PC-3 (cell line): ENCODE measurements around the gene FGGY. TPM values are rescaled to one million over a fixed set of nuclear protein-coding genes. Genes with fewer than 3 reads are reported as not detected.

Source experiments
- ATAC-seq: fragments of 200-7000 bp; cut with Tn5 transposase; 2 replicates; pipeline ENCODE4 v1.9.1; 2020; ENCODE audit warnings: mild to moderate bottlenecking, moderate library complexity
- BruUV-seq: library from RNA; stranded (reverse); fragments of 400-500 nt; replicated peaks from 2 replicates; lab custom pipeline; 2021; lab: Mats Ljungman, UMichigan
- CTCF ChIA-PET: fragments of 300-600 bp; sonication (Branson Sonifier 250); formaldehyde crosslinking; loops from one replicate; lab custom pipeline; 2022; ENCODE audit warnings: antibody characterized with exemption; lab: Charles Lee
- POLR2A ChIA-PET: fragments of 300-600 bp; sonication (Branson Sonifier 250); formaldehyde crosslinking; loops from one replicate; lab custom pipeline; 2022; ENCODE audit warnings: antibody characterized with exemption; ENCODE audit not compliant: unreplicated experiment; lab: Charles Lee
- DNase-seq: peaks from one replicate; pipeline ENCODE4 v3.0.0-alpha.2; 2015
- H2AFZ ChIP-seq: fragments of 300-600 bp; sonication (generic); 2 replicates; pipeline ENCODE4 v1.6.0; 2016; ENCODE audit warnings: antibody characterized with exemption, low read length
- H3F3A ChIP-seq: fragments of 300-600 bp; sonication (generic); one replicate; pipeline ENCODE4 v1.6.0; 2017; ENCODE audit warnings: antibody characterized with exemption, low read length, control low read depth, mild to moderate bottlenecking; ENCODE audit not compliant: unreplicated experiment
- H3K27ac ChIP-seq: fragments of 300-600 bp; sonication (generic); 2 replicates; pipeline ENCODE4 v1.5.1; 2016; ENCODE audit warnings: mild to moderate bottlenecking, low read length
- H3K27me3 ChIP-seq: fragments of 300-600 bp; sonication (generic); 2 replicates; pipeline ENCODE4 v1.6.1; 2016; ENCODE audit warnings: low read length, mixed read lengths
- H3K36me3 ChIP-seq: fragments of 300-600 bp; sonication (generic); 2 replicates; pipeline ENCODE4 v1.6.1; 2016; ENCODE audit warnings: low read depth, mixed run types, low read length, mixed read lengths
- H3K4me1 ChIP-seq: fragments of 300-600 bp; sonication (generic); 2 replicates; pipeline ENCODE4 v1.5.1; 2016; ENCODE audit warnings: low read length; ENCODE audit not compliant: insufficient read depth
- H3K4me2 ChIP-seq: fragments of 300-600 bp; sonication (generic); 2 replicates; pipeline ENCODE4 v1.6.0; 2016; ENCODE audit warnings: low read length
- H3K4me3 ChIP-seq: fragments of 300-600 bp; sonication (generic); 2 replicates; pipeline ENCODE4 v1.5.1; 2016; ENCODE audit warnings: mild to moderate bottlenecking, low read length, mixed read lengths
- H3K79me2 ChIP-seq: fragments of 300-600 bp; sonication (generic); 2 replicates; pipeline ENCODE4 v1.6.1; 2017; ENCODE audit warnings: low read length, mixed read lengths
- H3K9ac ChIP-seq: fragments of 300-600 bp; sonication (generic); 2 replicates; pipeline ENCODE4 v1.6.0; 2016; ENCODE audit warnings: mild to moderate bottlenecking, low read length
- H3K9me2 ChIP-seq: fragments of 300-600 bp; sonication (generic); replicated peaks from 2 replicates; pipeline ENCODE4 v1.6.1; 2016; ENCODE audit warnings: mixed run types, low read length, mixed read lengths
- H3K9me3 ChIP-seq: fragments of 300-600 bp; sonication (generic); 2 replicates; pipeline ENCODE4 v1.6.1; 2016; ENCODE audit warnings: low read length, mixed read lengths
- H4K20me1 ChIP-seq: fragments of 300-600 bp; sonication (generic); 2 replicates; pipeline ENCODE4 v1.6.1; 2016; ENCODE audit warnings: low read length, mixed read lengths
- CTCF ChIP-seq: fragments of 300-600 bp; sonication (generic); conservative IDR thresholded peaks from 2 replicates; pipeline ENCODE4 v1.5.1; 2017; ENCODE audit warnings: antibody characterized with exemption, low read depth, mild to moderate bottlenecking, low read length
- EZH2 ChIP-seq: fragments of 300-600 bp; sonication (generic); IDR thresholded peaks from one replicate; pipeline ENCODE4 v1.6.1; 2017; ENCODE audit warnings: antibody characterized with exemption, mild to moderate bottlenecking, low read length; ENCODE audit not compliant: unreplicated experiment
- EZH2phosphoT487 ChIP-seq: fragments of 300-600 bp; sonication (generic); IDR thresholded peaks from 2 replicates; pipeline ENCODE4 v1.6.1; 2018; ENCODE audit warnings: mild to moderate bottlenecking, antibody characterized with exemption, low read length, borderline replicate concordance
- intact Hi-C: fragments of 100-400 bp; cut with micrococcal nuclease; formaldehyde crosslinking; loops from 2 replicates; pipeline ENCODE4 v1.9.0; 2023
- total RNA-seq: library from RNA; depleted of rRNA; stranded (reverse); fragments of >200 nt; gene quantifications from 2 replicates; pipeline ENCODE4 v1.2.3, GENCODE V29; 2014

The FGGY gene
- total RNA-seq, 1 experiment from 2014 or later, result 7.4 TPM

GRCh38 chr1:59346429-59346828, 49.5 kb downstream of the FGGY start:
- TF ChIP-seq EZH2 (no peak), EZH2phosphoT487 (no peak), CTCF (no peak)
- Histone ChIP-seq H3K9me3 (no peaks in the 10 kb centered on the region), H3K9me2 (no peaks in the 10 kb centered on the region), H3K27ac (no peak overlapping the region), H3F3A (no peaks in the 10 kb centered on the region), H3K4me3 (no peak overlapping the region), H3K27me3 (no peaks in the 10 kb centered on the region), H3K4me1 (no peaks in the 10 kb centered on the region), H3K79me2 (no peaks in the 10 kb centered on the region), H3K4me2 (no peak overlapping the region), H4K20me1 (no peaks in the 10 kb centered on the region), H3K36me3 (no peaks in the 10 kb centered on the region), H2AFZ (no peak overlapping the region), H3K9ac (no peak overlapping the region)
- ATAC-seq, result no peak
- intact Hi-C loops, result no loop called here
- no peak for DNase-seq
- CTCF ChIA-PET, result no interaction called here
- BruUV-seq, result no TSS peak
- POLR2A ChIA-PET, result no interaction called here

- no peaks in the 10 kb centered on the region for H3K9me2 ChIP-seq
- no peak for DNase-seq
- CTCF ChIA-PET, result no interaction called here
- intact Hi-C loops, result no loop called here
- H3K9ac ChIP-seq, result no peak overlapping the region
- H3K27ac ChIP-seq, result no peak overlapping the region
- TF ChIP-seq EZH2phosphoT487, result no peak
- TF ChIP-seq CTCF, result no peak
- TF ChIP-seq EZH2, result no peak
- no TSS peak for BruUV-seq
- no peaks in the 10 kb centered on the region for H3K4me1 ChIP-seq
- no peaks in the 10 kb centered on the region for H3F3A ChIP-seq
- H3K79me2 ChIP-seq, result no peaks in the 10 kb centered on the region
- no peak for ATAC-seq
- no peaks in the 10 kb centered on the region for H4K20me1 ChIP-seq
- H3K27me3 ChIP-seq, result no peaks in the 10 kb centered on the region
- H3K4me2 ChIP-seq, result no peak overlapping the region
- no peaks in the 10 kb centered on the region for H3K36me3 ChIP-seq
- POLR2A ChIA-PET, result no interaction called here
- H2AFZ ChIP-seq, result no peak overlapping the region
- no peak overlapping the region for H3K4me3 ChIP-seq
- no peaks in the 10 kb centered on the region for H3K9me3 ChIP-seq
These were observed 52.2 kb downstream of the FGGY start for GRCh38 chr1:59349101-59349500.

- CTCF ChIA-PET, result no interaction called here
- POLR2A ChIA-PET, result no interaction called here
These were observed 53.6 kb downstream of the FGGY start for GRCh38 chr1:59350521-59350920.

More at GRCh38 chr1:59350521-59350920, 53.6 kb downstream of the FGGY start:
- Histone ChIP-seq H4K20me1 (no peaks in the 10 kb centered on the region), H3K9me2 (no peaks in the 10 kb centered on the region), H3K79me2 (no peaks in the 10 kb centered on the region), H3K4me3 (no peak overlapping the region), H3K27ac (no peak overlapping the region), H3K9me3 (no peaks in the 10 kb centered on the region), H3K4me1 (peaks cover 9% of the 10 kb centered on the region), H3K36me3 (no peaks in the 10 kb centered on the region), H3K4me2 (no peak overlapping the region), H2AFZ (no peak overlapping the region), H3F3A (no peaks in the 10 kb centered on the region), H3K9ac (no peak overlapping the region), H3K27me3 (no peaks in the 10 kb centered on the region)
- no peak for DNase-seq
- no peak for ATAC-seq
- TF ChIP-seq CTCF, result no peak
- TF ChIP-seq EZH2, result no peak
- TF ChIP-seq EZH2phosphoT487, result no peak
- intact Hi-C loops, result no loop called here
- BruUV-seq, result no TSS peak
